IPS DF 19.7 (cell line): Measurements from ENCODE around the gene DPYD.

ENCODE experiments used
- DNase-seq: peaks from one replicate; pipeline ENCODE4 v3.0.0-alpha.2; 2013; ENCODE audit warnings: low read depth, low spot score

DPYD gene

DNA sequence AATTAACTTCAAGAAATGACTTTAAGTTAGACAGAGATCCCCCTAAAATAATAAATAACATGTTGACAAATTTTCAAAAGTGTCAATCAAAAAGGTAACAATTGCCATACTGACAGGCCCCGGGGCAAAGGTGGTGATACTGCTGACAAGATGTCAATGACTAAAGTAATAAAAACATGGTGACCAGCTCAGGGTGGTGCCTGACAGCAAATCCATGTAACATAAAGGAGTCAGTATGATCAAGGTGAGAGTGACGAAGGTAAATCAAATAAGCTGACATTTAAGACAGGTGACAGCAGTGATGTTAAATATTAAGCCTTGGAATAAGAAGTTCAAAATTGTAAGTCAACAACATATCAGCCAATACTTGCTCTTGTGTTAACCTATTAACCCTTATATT is 387.5 kb downstream of the DPYD start:
- no peak for DNase-seq

- no peak for DNase-seq
These were observed 391.2 kb downstream of the DPYD start for GRCh38 chr1:97529600-97529999.

GRCh38 chr1:97524211-97524610 is 396.6 kb downstream of the DPYD start:
- DNase-seq: no peak

- DNase-seq: no peak
These were observed 404.2 kb downstream of the DPYD start for GRCh38 chr1:97516588-97516987.

DNA sequence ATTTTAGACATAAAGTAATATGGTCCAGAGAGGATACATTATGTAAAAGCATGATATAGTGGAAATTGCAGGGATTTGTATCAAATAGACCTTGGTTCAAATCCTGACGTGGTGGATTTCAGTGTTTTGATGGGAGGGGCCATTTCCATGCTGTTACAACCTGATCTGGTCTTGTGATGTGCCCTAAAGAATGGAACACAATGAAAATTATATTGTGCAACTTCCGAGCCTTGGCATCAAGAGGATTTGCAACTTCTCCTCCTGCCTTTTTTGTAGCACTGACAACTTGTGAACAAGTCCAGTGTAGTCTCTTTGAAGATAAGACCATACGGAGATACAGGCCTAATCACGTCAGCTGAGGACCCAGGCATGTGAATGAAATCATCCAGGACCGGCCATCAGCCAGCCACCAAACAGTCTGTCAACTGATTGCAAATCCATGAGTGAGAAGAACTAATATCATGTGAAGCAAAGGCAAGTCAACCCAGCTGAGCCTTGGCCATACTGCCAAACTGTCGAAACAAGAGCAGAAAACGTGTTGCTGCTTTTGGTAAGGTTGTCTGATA is 412.1 kb downstream of the DPYD start:
- no peak for DNase-seq

- no peak for DNase-seq
These were observed 413.0 kb downstream of the DPYD start for GRCh38 chr1:97507863-97508262.

GRCh38 chr1:97506368-97506767 is 414.5 kb downstream of the DPYD start:
- DNase-seq: no peak

GRCh38 chr1:97505816-97506215 is 415.0 kb downstream of the DPYD start:
- no peak for DNase-seq

GRCh38 chr1:97505289-97505688 is 415.5 kb downstream of the DPYD start:
- DNase-seq: no peak

- DNase-seq: no peak
These were observed 418.5 kb downstream of the DPYD start for GRCh38 chr1:97502360-97502759.

- DNase-seq: no peak
These were observed 419.2 kb downstream of the DPYD start for GRCh38 chr1:97501628-97502027.

DNA sequence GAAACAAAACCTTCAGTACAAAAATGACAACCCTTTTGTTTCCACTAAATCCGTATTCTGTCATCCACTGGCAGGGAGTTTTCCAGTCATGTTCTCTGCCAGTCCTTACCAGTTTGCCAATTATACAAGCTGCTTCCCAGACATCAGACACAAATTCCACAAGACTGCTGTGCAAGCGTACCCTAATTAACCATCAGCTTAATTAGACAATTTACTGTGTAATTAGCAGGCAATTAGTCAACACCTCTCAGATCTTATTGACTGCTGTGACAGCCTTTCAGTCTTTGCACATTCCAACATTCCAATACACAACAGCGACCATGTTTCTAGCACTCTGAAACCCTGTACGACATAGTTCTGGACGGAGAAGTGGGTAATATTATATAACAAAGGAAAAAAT is 420.1 kb downstream of the DPYD start:
- no peak for DNase-seq

GRCh38 chr1:97499667-97500066 is 421.2 kb downstream of the DPYD start:
- DNase-seq: no peak

GRCh38 chr1:97489834-97490233 is 431.0 kb downstream of the DPYD start:
- no peak for DNase-seq

- DNase-seq: no peak
These were observed 432.3 kb downstream of the DPYD start for GRCh38 chr1:97488530-97488929.

DNA sequence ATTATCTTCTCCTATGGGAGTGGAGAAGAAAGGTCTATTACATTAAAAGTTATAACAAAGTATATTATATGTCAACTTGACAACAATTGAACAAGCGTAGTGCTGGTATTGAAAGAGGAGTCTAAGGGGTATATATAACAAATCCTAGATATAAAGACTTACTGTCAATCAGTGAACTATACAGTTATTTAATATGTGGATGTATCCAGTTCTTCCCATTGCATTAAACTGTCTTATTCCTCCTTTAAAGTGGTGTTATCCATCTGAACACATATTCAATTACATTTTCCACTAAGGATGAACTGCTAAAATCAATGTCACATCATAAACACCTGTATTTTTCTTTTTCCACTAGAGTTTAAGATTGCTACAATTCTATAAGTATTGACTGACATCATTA is 438.8 kb downstream of the DPYD start:
- no peak for DNase-seq

DNA sequence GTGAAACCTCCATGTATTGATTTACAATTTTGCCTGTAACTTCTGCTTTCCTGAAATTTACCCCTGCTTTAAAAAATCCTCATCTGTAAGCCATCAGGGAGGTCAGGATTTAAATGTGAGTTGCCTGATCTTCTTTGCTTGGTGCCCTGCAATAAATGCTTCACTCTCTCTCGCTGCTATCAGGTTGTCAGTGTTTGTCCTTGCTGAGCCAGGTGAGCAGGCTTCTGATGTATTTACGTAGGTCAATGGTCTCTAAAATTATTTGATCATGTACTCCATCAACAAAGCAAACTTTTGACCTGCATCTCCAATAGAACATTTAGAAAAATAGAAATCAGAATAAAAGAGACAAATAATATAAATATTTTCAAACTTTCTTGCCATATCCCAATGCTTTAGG is 453.4 kb downstream of the DPYD start:
- no peak for DNase-seq

- no peak for DNase-seq
These were observed 456.5 kb downstream of the DPYD start for GRCh38 chr1:97464305-97464704.

DNA sequence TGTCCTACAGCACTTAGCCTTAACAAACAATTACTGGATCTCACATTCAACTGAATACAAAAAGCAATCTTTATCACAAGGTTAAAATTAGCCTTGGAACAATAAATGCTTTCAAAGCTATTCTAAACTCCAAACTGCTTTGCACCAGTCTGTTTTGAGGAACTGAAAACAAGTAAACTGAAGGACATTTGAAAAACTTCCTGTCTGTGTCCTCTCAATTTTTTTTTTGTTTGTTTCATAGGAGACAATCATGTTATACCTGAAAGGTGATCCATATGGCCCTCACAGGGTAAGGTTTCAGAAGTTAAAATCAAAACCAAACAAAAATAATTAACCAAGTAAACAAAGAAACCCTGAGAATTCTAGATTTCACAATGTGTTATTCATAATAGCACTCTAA is 459.1 kb downstream of the DPYD start:
- DNase-seq: no peak

DNA sequence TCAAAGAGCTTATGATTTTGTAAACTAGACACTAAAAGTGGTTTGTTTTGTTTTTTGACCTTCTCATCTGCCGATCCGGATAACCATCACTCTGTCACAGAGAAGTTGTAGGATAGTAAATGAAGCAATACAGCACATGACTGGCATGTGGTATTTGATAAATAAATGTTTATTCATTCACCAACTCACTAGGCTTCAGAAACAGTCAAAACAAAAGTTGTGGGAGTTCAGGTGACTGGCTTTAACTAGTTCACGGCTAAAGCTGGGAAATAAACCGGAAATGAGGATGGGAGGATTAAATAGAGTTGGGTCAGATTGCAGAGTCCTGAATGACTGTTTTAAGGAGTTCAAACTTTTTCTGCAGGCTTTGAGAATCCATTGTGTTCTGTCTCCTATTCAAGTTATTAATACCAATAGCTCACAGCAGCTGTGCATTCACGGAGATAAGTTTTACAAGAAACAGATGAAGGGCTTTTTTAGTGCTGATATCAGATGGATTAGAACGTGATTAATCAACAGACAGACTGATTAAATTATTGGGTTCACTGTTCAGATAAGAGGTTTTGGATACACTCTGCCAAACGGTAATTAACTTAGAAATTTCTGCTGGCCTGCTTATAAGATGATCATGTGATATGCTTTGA is 463.3 kb downstream of the DPYD start:
- DNase-seq: no peak

DNA sequence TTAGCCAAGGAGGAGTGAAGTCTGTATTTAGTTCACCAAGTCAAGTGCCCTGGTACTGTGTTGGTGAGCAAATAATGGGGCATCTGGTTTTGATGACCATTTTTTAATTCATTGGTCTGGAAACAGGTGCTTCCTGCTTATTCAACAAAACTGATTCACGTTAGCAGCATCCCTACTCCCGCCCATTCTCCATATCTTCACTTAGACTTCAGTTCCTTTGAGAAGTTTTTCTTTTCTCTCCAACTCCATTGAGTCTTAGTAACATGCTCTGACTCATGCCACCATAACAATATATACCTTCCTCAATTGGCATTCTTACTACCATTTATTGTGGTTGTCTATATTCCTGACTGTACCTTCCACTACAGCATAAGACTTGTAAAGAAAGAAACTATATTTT is 468.9 kb downstream of the DPYD start:
- DNase-seq: no peak

DNA sequence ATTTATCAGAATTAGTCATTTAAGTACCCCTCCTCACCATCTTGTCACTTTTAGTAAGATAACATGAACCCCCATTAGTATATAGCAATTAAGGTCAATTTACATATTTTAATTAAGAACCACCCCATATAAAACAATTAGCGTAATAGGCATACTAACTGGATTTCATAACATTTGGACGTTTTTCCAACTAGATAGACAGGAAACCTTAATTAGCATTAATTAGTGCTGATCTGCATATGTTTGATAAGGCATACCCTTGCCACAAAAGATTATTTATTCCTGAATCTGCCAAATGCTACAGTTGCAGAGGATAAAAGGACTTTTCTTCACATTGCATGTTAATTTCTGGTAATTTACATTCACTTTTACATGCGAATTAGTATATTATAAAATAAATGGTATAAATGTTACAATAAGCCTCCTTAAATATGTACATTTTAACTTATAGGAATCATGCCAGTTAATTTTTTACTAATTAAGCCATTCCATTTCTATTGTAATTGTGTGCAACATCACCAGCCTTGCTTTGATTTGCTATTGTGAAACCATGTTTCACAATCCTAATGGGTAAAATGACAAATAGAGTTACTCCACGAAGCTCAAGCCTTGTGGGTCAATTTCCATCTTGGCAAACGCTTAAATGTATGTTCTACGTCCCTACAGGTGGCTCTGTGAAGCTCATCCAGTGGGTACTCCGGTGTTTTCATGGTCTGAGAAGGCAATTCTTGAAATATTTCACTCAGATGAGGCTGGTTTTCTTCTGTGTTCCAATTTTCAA is 469.6 kb downstream of the DPYD start:
- DNase-seq: no peak

- no peak for DNase-seq
These were observed 478.9 kb downstream of the DPYD start for GRCh38 chr1:97441966-97442365.
